Right atrium auricular region (tissue), 2 donors: Measurements from ENCODE around the gene MICAL2. TPM values are rescaled to one million over a fixed set of nuclear protein-coding genes. Genes with fewer than 3 reads are reported as not detected.

ENCODE experiments used
- DNase-seq: peaks from one replicate; pipeline ENCODE4 v3.0.0-alpha.2; 2019; ENCODE audit warnings: low spot score
- H3K27ac ChIP-seq, 2 donors: fragments of 200-600 bp; sonication (generic); 1 replicate in 1 of 2; 2 replicates in 1 of 2; pipeline ENCODE4 v1.5.1; 2016 to 2019
- H3K27me3 ChIP-seq, 2 donors: fragments of 200-600 bp; sonication (generic); one replicate each; pipeline versions ENCODE4 v1.5.1 to v1.6.0; 2017 to 2019
- H3K36me3 ChIP-seq: fragments of 200-600 bp; sonication (generic); one replicate; pipeline ENCODE4 v1.5.1; 2016
- H3K4me1 ChIP-seq, 2 donors: fragments of 200-600 bp; sonication (generic); one replicate each; pipeline versions ENCODE4 v1.5.1 to v1.6.0; 2017 to 2019
- H3K4me3 ChIP-seq, 2 donors: fragments of 200-600 bp; sonication (generic); 1 replicate in 1 of 2; 2 replicates in 1 of 2; pipeline ENCODE4 v1.5.1; 2017 to 2019; ENCODE audit warnings: mild to moderate bottlenecking in 1 of 2, moderate library complexity in 1 of 2
- H3K9me3 ChIP-seq, 2 donors: fragments of 200-600 bp; sonication (generic); one replicate each; pipeline ENCODE4 v1.5.1; 2019
- total RNA-seq, 2 donors: library from RNA; depleted of rRNA; stranded (reverse); fragments of >200 nt; gene quantifications; one replicate each; pipeline ENCODE4 v1.1.0, GENCODE V29; 2016
- TF ChIP-seq, protein P1 (sequence below), 2 donors: fragments of 200-600 bp; sonication (generic); IDR thresholded peaks; one replicate each; pipeline ENCODE4 v1.5.1; 2019; ENCODE audit warnings: antibody characterized with exemption in 2 of 2

Gene MICAL2
- total RNA-seq, 2 donors from 2014 or later = 77.6 to 84.5 TPM

DNA sequence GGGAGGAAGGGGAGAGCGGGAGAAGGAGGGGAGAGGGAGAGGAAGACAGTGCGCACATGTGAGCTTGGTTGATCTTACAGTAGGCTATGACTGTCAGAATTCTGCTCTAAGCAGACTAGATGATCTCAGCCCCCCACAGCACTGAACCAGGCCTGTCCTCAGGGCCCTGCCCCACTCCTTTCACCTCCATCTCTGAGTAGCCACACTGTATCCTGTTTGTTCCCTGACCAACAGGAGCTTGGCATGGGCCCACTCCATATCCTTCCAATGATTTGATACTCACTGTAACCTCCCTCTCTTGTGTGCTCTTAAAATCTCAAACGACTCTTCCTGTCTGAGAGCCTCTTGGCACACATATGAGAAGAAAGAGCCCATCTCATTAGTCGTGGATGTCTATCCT is 180.9 kb downstream of the MICAL2 start:
- H3K4me3 ChIP-seq = no peak overlapping the region
- TF ChIP-seq, protein P1, sequence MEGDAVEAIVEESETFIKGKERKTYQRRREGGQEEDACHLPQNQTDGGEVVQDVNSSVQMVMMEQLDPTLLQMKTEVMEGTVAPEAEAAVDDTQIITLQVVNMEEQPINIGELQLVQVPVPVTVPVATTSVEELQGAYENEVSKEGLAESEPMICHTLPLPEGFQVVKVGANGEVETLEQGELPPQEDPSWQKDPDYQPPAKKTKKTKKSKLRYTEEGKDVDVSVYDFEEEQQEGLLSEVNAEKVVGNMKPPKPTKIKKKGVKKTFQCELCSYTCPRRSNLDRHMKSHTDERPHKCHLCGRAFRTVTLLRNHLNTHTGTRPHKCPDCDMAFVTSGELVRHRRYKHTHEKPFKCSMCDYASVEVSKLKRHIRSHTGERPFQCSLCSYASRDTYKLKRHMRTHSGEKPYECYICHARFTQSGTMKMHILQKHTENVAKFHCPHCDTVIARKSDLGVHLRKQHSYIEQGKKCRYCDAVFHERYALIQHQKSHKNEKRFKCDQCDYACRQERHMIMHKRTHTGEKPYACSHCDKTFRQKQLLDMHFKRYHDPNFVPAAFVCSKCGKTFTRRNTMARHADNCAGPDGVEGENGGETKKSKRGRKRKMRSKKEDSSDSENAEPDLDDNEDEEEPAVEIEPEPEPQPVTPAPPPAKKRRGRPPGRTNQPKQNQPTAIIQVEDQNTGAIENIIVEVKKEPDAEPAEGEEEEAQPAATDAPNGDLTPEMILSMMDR (IDR thresholded peaks at IDR 0.05) = no peak
- no peaks in the 10 kb centered on the region for H3K27me3 ChIP-seq
- DNase-seq = no peak
- peaks cover 0 to 27% of the 10 kb centered on the region in 2 donors for H3K4me1 ChIP-seq
- no peak overlapping the region for H3K27ac ChIP-seq
- no peaks in the 10 kb centered on the region for H3K9me3 ChIP-seq
- no peaks in the 10 kb centered on the region for H3K36me3 ChIP-seq

DNA sequence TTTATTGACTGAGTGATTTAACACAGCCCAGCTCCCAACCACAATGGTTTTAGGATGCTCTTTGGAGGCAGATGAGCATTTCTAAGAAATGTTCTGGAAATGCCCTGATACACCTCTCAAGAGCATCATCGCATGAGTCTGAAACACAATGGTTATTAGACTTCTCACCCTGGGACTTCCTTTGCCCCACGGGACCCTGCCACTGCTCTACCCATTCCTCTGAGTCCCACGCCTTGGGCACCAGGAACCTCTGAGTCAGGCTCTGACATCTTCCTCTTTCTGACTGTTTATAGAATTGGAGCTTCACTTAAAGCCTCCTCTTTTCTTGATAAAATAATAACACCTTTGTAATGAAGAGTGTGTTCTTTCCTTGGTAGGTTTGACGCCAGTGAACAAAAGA is 181.4 kb downstream of the MICAL2 start:
- no peak overlapping the region for H3K4me3 ChIP-seq
- H3K4me1 ChIP-seq = peaks cover 0 to 22% of the 10 kb centered on the region in 2 donors
- no peak overlapping the region for H3K27ac ChIP-seq
- no peak for DNase-seq
- no peaks in the 10 kb centered on the region for H3K27me3 ChIP-seq
- H3K9me3 ChIP-seq = no peaks in the 10 kb centered on the region
- no peaks in the 10 kb centered on the region for H3K36me3 ChIP-seq
- TF ChIP-seq, protein P1 (IDR thresholded peaks at IDR 0.05) = no peak

DNA sequence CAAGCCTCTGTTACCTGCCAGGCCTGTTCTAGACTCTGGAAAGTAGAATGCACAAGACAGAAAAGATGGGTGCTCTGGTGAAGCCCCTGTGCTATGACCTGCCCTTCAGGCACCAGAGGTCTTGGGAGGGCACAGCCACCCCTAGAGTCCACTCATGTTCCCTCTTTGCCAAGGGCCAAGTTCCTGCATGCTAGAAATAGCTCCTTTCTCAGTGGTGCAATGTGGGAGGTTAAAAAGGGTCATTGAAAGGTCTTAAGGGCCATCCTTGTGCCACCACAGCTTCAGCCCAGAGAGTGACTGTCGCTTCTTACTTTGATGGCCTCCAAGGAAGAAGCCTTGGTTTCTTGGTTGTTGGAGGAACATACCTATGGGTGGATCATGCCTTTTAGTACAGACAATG is 182.4 kb downstream of the MICAL2 start:
- no peaks in the 10 kb centered on the region for H3K36me3 ChIP-seq
- H3K9me3 ChIP-seq = peaks cover 0 to under 1% of the 10 kb centered on the region in 2 donors
- H3K4me1 ChIP-seq = peaks cover 0 to 12% of the 10 kb centered on the region in 2 donors
- no peak for DNase-seq
- no peaks in the 10 kb centered on the region for H3K27me3 ChIP-seq
- no peak overlapping the region for H3K4me3 ChIP-seq
- TF ChIP-seq, protein P1 (IDR thresholded peaks at IDR 0.05) = no peak
- H3K27ac ChIP-seq = no peak overlapping the region

DNA sequence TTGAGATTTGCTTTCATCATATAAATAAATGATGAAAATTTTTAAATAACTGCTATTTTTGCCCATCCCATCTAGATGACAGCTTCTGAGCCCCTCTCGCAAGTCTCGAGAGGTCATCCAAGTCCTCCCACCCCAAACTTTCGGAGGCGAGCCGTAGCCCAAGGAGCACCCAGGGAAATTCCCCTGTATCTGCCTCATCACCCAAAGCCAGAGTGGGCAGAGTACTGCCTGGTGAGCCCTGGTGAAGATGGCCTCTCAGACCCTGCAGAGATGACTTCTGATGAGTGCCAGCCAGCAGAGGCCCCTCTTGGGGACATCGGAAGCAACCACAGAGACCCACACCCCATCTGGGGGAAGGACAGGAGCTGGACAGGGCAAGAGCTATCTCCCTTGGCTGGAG is 183.1 kb downstream of the MICAL2 start:
- Histone ChIP-seq H3K27me3 (no peaks in the 10 kb centered on the region), H3K4me3 (no peak overlapping the region), H3K4me1 (peaks cover 0 to 5% of the 10 kb centered on the region in 2 donors), H3K27ac (no peak overlapping the region), H3K36me3 (no peaks in the 10 kb centered on the region), H3K9me3 (peaks cover 0 to 8% of the 10 kb centered on the region in 2 donors)
- TF ChIP-seq, protein P1 (IDR thresholded peaks at IDR 0.05) = no peak
- DNase-seq = no peak

DNA sequence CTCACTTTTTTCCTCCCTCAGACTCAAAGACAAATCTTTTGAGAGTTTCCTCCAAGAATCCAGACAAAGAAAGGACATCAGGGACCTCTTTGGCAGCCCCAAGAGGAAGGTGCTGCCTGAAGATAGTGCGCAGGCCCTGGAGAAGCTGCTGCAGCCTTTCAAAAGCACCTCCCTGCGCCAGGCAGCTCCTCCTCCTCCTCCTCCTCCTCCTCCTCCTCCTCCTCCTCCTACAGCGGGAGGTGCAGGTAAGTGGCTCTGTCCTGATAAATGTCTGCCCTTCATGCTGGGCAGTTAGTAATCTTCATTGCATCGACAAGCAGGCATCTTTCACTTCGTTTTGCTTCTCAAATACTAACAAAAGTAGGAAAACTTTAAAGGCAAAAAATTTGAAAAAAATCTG is 184.2 kb downstream of the MICAL2 start:
- H3K27me3 ChIP-seq = no peaks in the 10 kb centered on the region
- TF ChIP-seq, protein P1 (IDR thresholded peaks at IDR 0.05) = no peak
- no peak for DNase-seq
- peaks cover 0 to 18% of the 10 kb centered on the region in 2 donors for H3K9me3 ChIP-seq
- no peaks in the 10 kb centered on the region for H3K4me1 ChIP-seq
- H3K4me3 ChIP-seq = no peak overlapping the region
- no peak overlapping the region for H3K27ac ChIP-seq
- H3K36me3 ChIP-seq = no peaks in the 10 kb centered on the region

DNA sequence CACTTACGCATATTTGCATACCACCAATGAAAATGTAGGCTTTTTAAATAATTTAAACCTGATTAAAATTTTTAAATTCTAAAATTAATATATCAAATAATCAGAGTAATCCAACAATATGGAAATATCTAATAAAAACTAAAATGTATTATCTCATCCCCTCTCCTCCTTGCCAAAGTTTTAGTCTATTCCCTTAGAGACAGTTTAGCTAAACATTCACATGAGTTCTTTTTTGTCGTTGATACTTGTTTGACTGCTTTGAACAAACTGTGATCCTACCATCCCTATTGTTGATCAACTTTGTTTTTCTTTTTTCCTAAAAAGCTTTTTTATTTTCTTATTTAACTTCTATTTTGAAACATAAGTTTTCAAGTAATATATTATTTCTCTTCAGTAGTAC is 185.6 kb downstream of the MICAL2 start:
- H3K27ac ChIP-seq = no peak overlapping the region
- peaks cover 0 to 18% of the 10 kb centered on the region in 2 donors for H3K9me3 ChIP-seq
- no peaks in the 10 kb centered on the region for H3K4me1 ChIP-seq
- H3K4me3 ChIP-seq = no peak overlapping the region
- H3K27me3 ChIP-seq = no peaks in the 10 kb centered on the region
- DNase-seq = no peak
- no peaks in the 10 kb centered on the region for H3K36me3 ChIP-seq
- TF ChIP-seq, protein P1 (IDR thresholded peaks at IDR 0.05) = no peak
